EH (cell line): Measurements from ENCODE around the gene JAKMIP1.

ENCODE experiments used
- DNase-seq: peaks from one replicate; pipeline ENCODE4 v3.0.0-alpha.2; 2015; ENCODE audit warnings: low read depth

The JAKMIP1 gene

GRCh38 chr4:6042293-6043063, 157.9 kb downstream of the JAKMIP1 start:
- DNase-seq = no peak

GRCh38 chr4:6041800-6042199, 158.5 kb downstream of the JAKMIP1 start:
- DNase-seq = no peak

DNA sequence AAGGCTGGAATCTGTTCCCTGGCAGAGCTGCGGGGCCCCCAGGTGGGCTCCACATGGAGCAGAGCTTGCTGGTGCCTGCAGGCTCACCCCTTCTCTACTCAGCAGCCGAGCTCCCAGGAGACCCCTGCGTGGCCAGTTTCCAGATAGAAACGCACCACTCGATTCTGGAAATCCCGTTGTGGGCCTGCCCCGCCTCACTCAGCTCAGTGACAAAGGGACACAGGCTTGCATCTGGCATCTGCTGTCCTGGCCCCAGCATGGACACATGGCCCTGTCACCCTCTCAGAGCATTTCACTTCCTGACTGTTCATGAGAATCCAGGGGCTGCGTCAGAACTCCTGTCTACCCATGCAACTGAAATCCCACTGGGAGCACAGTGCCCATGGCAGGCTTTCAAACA, 161.6 kb downstream of the JAKMIP1 start:
- no peak for DNase-seq

DNA sequence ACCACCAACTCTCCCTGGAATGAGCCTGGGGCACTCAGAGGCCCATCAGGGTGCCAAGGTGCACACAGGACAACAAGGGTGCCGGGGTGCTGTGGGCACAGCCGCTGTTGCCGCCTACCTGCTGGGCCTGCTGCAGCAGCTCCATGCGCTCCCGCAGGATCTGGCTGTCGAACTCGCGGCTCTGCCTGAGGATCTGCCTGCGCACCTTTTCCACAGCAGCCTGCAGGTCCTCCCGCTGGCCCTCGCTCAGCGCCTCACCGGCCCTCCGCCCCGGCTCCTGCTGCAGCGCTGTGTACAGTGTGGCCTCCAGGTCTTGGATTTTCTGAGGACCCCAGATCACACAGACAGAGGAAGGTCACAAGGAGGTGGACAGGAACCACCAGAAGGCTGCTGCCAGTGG, 164.6 kb downstream of the JAKMIP1 start:
- no peak for DNase-seq

DNA sequence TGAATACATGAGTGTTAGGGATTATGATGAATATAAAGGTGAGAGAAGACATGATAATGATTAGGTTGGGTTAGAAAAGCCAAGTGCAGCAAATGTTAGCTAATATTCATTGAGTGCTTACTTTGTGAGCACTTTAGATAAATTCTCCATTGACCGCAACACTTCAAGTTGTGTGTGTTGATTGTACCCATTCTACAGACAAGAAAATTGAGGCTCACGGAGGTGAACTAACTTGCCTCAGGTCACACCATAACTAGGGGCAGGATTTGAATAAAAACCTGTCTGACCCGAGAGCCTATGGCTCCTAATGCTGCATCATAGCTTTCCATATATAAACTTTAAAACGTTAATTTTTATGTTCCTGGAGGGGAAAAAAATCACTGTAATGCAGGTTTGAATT, 167.0 kb downstream of the JAKMIP1 start:
- no peak for DNase-seq

DNA sequence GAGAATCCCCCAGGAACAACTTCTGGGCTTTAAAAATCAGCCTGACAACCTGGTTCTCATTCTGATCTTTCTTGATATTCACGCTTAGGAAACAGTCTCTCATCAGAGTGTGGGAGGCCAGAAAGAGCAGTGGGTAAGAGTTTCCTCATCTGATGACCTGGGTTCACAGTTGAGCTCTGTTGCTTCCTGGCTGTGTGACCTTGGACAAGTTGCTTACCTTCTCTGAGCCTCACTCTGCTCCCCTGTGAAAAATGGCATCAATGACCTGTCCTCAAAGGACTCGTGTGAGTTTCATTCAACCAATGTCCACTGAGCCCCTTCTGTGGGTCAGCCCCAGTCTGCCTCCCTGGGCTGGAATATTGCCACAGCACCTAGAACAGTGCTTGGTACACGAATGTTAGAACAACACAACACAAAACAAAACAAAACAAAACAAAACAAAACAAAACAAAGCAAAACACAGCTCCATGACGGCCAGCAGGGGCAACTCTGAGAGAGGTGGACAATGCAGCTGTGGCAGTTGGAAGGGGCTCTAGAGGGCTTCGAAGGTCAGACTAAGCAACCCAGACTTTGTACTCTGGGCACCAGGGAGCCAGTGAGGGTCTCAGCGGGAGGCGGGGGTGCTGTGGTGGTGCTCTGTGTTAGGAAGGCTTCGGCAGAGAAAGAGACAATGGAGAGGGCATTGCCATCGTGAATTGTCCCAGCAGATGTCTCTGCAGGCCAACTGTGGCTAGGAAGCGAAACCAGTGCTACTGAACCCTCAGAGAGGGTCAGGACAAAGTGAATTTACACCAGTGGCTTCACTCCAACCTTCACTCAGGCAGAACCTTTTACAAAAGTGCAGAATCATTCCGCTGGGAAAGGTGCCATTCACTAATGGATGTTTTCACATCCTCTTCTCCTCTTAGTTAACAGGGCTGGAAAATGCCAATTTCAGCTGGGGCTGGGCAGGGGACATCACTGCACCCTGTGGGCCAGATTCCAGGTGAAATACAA, 167.8 kb downstream of the JAKMIP1 start:
- no peak for DNase-seq

DNA sequence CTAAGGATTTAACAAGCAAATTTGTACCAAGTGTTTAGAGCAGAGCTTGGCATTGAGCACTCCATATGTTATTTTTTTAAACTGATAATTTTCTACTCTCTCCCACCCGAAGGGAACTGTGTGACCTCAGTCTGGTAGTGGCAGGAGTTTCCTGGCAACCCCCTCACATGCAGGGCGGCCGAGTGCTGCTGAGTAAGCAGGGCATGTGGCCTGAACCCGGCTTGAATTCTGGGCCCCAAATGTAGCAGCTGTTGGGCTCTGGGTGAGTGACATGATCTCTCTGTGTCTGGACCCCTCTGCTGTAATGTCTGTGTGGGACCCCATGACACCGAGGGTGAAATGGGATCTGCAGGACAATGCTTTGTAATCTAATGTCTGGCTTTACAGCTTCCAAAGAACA, 168.5 kb downstream of the JAKMIP1 start:
- no peak for DNase-seq

GRCh38 chr4:6030679-6031078, 169.7 kb downstream of the JAKMIP1 start:
- no peak for DNase-seq

GRCh38 chr4:6029254-6029653, 171.1 kb downstream of the JAKMIP1 start:
- no peak for DNase-seq

DNA sequence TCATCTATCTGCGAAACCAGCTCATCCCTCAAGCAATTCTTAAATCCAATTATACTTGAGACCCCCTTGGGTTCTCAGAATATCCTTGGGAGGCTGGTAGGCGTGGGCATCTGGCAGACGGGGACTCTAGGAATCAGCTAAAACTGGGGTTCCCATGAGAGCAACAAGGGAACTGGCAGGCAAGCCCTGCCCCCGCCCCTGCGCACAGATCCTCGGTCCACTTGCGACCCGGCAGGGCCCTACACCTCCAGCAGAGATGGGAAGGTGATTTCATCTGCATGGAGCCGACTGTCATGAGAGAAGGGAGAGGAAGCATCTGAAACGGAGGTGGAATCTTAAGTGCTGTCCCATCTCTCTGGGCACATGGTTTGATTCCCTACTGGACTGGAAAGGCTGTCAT, 172.2 kb downstream of the JAKMIP1 start:
- no peak for DNase-seq

DNA sequence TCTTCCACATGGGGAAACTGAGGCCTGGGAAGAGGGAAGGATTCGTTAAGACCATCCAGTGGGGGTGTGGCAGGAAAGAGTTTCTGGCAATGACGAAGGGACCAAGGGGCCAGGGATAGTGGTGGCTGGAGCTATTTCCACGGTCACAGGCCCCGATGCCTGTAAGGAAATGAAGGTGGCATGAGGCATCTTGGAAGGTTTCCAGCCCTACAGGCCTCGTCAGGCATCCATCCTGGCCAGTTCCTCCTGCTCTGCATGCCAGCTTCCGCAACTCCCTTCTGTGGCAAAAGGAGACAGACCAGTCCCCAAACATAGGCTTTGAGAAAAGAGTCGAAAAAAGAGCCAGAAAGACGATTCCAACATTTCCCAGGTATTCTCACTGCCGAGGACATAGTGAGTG, 173.0 kb downstream of the JAKMIP1 start:
- no peak for DNase-seq

- no peak for DNase-seq
Observed at GRCh38 chr4:6024313-6024960, 175.9 kb downstream of the JAKMIP1 start.

DNA sequence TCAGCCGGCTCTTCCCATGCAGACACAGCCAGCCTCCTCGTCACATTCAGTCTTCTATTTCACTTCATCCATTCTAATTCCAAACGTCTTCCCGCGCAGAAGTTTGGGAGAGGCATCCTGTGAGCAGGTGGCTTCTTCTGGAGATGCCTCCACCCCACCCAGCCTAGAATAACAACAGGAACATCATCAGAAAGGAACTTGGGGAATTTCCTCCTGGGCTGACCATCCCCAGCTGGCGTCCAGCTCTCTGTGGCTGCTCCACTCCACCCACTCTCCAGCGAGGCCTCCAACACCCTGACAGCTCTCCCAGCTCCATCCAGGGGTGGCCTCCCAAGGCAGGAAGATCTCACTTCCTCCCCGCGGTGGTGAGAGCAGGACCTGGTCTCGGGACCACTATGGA, 176.6 kb downstream of the JAKMIP1 start:
- peak; percentile 21 for DNase-seq

DNA sequence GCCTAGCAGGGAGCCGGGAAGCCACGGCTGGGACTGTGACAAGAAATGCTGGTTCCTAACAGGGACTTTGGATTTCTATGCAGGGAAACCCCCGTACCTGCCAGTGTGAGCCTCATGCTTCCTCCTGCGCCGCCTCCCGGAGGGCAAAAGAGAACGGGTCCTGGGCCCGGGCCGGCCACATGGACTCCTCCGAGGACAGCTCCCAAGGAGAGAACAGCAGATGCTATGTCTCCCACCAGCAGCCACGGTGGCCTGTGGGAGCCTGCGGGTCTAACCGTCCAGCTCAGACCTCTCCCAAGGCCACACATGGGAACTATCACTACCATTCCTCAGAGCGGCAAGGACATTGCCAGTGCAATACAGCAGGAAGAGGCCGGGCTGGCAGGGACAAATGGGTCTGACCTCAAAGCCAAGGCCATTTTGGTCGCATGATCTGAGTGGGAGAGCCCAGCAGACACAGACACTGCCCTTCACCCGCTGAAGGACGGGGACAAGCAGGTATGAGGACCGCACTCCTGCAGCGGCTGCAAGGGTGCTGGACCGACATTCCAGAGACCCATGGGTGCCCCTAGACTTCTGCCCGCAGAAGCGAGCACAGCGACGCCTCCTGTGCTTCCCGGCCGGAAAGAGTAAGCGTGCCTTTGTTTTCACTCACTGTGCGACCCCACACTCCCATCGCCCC, 177.6 kb downstream of the JAKMIP1 start:
- DNase-seq = no peak

- no peak for DNase-seq
Observed at GRCh38 chr4:6021831-6022606, 178.3 kb downstream of the JAKMIP1 start.

DNA sequence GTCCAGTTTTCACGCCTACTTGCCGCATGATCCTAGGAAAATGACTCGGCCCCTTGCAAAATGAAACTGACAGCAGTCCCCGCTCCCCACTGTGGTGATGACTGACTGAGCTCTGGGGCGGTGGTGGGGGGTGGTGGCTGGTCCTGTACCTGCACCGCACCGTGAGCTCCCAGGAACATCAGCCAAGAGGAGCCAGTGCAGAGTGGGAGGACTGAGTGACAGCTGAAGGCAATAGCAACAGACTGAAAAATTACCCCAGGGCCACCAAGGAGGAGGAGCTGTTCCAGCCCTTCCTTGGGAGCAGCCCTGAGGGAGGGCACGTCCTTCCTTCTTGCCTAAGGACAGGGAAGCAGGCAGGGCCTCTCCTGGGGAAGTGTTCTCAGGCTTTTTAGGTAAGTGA, 179.7 kb downstream of the JAKMIP1 start:
- DNase-seq = no peak

DNA sequence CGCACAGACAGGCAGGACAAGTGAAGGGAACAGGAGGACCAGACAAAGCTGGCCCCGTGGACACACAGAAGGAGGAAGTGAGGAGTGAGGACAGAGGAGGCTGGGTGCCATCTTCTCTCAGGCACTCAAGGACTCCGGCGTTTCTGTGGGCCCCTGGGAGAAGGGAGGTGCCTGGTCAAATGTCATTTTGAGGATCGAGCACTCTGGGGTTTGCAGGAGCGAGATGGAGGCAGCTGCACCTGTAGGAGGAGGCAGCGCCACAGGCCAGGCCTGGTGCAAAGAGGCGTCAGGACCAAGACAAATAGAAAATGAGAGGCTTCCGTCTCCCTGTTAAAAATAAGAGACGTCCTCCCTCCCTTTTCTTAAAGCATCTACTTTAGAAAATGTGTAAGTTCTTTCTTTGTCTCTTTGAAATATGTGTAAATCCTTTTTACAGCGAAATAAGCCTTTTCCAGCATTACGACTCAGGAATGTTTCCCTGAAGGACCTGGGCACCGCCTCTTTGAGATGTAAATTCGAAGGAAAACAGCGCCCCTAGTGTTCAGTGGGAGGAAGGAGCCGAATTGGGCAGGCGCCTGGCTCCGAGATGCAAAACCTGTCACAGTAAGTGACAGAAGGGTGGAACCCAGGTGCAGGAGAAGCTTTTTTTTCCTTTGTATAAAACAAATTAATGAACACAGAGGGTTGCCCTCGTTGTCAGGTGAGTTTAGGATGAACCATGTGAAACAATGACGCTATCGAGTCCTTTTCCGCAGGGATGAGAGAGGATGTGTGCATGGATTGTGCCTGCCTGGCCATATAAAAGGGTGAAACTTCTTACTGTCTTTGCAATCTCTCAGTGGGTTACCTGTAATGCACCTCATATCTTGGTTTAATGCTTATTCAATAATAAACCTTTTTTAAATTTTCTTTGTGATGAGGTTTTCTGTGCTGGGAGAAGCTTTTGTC, 180.8 kb downstream of the JAKMIP1 start:
- peak; percentile 39 for DNase-seq

GRCh38 chr4:6018331-6018730, 182.0 kb downstream of the JAKMIP1 start, which contains the start of gene C4orf50:
Gene C4orf50, minus strand, starts transcription at chr4:6018431.
- DNase-seq = no peak

DNA sequence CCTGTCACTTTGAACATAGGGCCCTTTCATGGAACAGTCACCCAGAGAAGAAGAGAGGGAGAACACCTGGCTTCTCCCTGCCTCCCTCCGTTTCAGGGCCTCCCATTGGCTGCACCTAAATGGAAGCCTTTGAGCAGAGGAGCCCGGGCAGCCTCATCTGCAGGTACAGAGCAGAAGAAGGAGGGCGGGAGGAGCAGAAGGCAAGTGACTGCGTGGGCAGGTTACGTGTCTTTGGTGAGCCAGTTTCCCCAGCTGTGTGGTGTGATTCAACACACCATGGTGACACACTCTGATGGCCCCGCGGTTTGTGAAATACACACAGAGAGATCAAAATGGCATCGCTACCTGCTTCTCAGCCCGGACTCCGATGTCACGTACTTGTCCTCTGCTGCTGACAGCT, 182.5 kb downstream of the JAKMIP1 start:
- no peak for DNase-seq

DNA sequence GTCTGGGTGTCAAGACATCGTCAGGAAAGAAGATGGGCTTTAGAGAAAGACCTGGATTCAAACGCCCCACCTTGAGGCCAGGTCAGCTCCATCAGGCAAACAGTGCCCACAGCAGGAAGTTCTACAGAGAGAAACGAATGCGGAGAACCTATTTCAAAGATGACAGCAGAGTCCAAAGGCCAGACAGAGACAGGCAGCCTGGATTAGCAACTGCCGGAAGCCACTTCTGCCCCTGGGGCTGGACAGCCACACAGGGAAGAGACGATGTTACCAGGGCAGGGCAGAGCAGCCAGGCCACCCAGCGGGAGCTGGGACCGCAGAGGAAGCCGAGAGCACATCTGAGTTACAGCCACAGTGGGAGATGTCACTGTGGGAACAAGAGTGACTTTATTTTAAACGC, 183.3 kb downstream of the JAKMIP1 start:
- DNase-seq = no peak
